Kidney (tissue), 14 donors: ENCODE results near the gene TUFM. TPM values are rescaled to one million over a fixed set of nuclear protein-coding genes. Genes with fewer than 3 reads are reported as not detected.

Experiments
- DNase-seq, 5 donors: peaks; one replicate each; pipeline ENCODE4 v3.0.0-alpha.2; 2013 to 2020
- FAIRE-seq: peaks from 2 replicates; lab custom pipeline; 2012; peaks lifted over from hg19 to GRCh38; lab: Jason Lieb, UNC
- H3K27ac ChIP-seq, 2 donors: one replicate each; pipeline ENCODE4 v1.7.0; 2013; ENCODE audit warnings: low read depth in 2 of 2, low read length in 2 of 2, inconsistent platforms in 1 of 2
- H3K27me3 ChIP-seq: one replicate; pipeline ENCODE4 v1.7.1; 2013; ENCODE audit warnings: low read length, inconsistent platforms; ENCODE audit not compliant: control insufficient read depth, insufficient read depth
- H3K36me3 ChIP-seq, 3 donors: one replicate each; pipeline versions ENCODE4 v1.7.0 to v1.7.1; 2013; ENCODE audit warnings: low read length in 3 of 3, control low read depth in 1 of 3, inconsistent platforms in 1 of 3; ENCODE audit not compliant: insufficient read depth in 3 of 3, control insufficient read depth in 2 of 3
- H3K4me1 ChIP-seq, 3 donors: one replicate each; pipeline versions ENCODE4 v1.7.0 to v1.7.1; 2013; ENCODE audit warnings: low read length in 3 of 3, inconsistent platforms in 1 of 3, low read depth in 1 of 3; ENCODE audit not compliant: control insufficient read depth in 2 of 3, insufficient read depth in 2 of 3
- H3K4me3 ChIP-seq, 3 donors: one replicate each; pipeline versions ENCODE4 v1.7.0 to v1.8.1; 2013; ENCODE audit warnings: low read length in 3 of 3, control low read depth in 1 of 3, inconsistent platforms in 1 of 3
- H3K9ac ChIP-seq, 3 donors: one replicate each; pipeline versions ENCODE4 v1.7.0 to v1.7.1; 2013; ENCODE audit warnings: low read length in 3 of 3, control low read depth in 1 of 3, inconsistent platforms in 1 of 3
- H3K9me3 ChIP-seq, 3 donors: one replicate each; pipeline versions ENCODE4 v1.7.0 to v1.7.1; 2013; ENCODE audit warnings: low read length in 3 of 3, control low read depth in 1 of 3, inconsistent platforms in 1 of 3; ENCODE audit not compliant: control insufficient read depth in 2 of 3, insufficient read depth in 1 of 3
- intact Hi-C: fragments of 100-400 bp; cut with DNase I; formaldehyde crosslinking; loops from one replicate; pipeline ENCODE4 v1.11.1; 2022
- polyA plus RNA-seq: library from polyadenylated mRNA; stranded (reverse); fragments of 350-450 nt; fragmentation: Illumina TruSeq; extraction: RNeasy Lipid Tissue Mini Kit (QIAGEN cat#74804); gene quantifications from one replicate; pipeline ENCODE4 v1.2.3, GENCODE V29; 2014; ENCODE audit warnings: low read depth, low replicate concordance; ENCODE audit not compliant: insufficient read depth
- total RNA-seq: library from RNA; stranded (reverse); fragmentation: NEBNext Ultra II Directional; extraction: Animal tissue kit (Norgen Biotek cat#: 25700); gene quantifications from one replicate; pipeline ENCODE4 v1.2.1, GENCODE V29; 2021
- TF ChIP-seq, protein P1 (sequence below): IDR thresholded peaks from 3 replicates; pipeline ENCODE4 v1.5.1; 2012; ENCODE audit warnings: mild to moderate bottlenecking, moderate library complexity, borderline replicate concordance; ENCODE audit not compliant: insufficient read depth; ENCODE audit errors: extremely low read depth
- donor health status: control.
- donor health status: control.
- donor health status: control.
- donor health status: control.
- donor health status: control.
- donor health status: DM: yes; HTN: yes; CAD: no.
- donor health status: Normal renal cell carcinoma (clear cell type).

The TUFM gene
- total and polyA plus RNA-seq, 2 donors from 2014 or later, result 146 to 443 TPM

DNA sequence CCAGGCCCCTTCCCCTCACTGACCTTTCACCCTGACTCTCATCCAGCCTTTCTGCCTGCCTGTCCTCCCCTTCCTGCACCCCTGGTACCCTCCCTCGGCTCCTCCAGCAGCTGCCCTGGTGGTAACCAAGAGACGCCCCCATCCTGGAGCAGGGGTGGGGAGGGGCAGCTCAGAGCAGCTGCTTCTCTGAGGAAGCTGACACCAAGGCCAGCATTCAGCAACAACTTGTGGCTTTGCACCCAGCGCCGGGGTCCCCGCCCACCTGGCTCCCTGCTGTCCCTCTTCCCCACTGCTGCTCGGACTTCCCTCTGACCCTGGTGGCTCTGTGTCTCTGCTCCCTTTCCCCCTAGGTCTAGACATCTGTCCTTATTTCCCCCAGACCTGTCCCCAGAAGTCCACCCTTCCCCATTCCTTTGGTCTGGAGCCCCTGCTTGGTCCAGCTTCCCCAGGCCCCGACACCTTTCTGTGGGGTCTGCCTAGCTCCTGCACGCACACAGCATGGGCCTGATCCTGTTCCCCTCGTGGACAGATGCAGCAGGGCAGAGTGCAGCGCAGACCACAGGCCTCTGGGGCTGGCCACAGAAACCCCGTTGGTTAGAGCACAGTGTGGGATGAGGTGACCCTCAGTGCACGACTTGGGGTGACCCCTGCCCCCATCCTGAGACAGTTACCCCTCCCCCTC, 31.0 kb upstream of the TUFM start:
- FAIRE-seq (no peak), DNase-seq (peak in 1 of 5 donors; percentile 13)
- Histone ChIP-seq H3K9ac (no peak overlapping the region), H3K9me3 (no peaks in the 10 kb centered on the region), H3K27me3 (no peaks in the 10 kb centered on the region), H3K27ac (no peak overlapping the region), H3K4me1 (peaks cover 0 to 11% (median 3%) of the 10 kb centered on the region in 3 donors), H3K36me3 (peaks cover 0 to 1% (median 0%) of the 10 kb centered on the region in 3 donors), H3K4me3 (no peak overlapping the region)
- TF ChIP-seq, protein P1, sequence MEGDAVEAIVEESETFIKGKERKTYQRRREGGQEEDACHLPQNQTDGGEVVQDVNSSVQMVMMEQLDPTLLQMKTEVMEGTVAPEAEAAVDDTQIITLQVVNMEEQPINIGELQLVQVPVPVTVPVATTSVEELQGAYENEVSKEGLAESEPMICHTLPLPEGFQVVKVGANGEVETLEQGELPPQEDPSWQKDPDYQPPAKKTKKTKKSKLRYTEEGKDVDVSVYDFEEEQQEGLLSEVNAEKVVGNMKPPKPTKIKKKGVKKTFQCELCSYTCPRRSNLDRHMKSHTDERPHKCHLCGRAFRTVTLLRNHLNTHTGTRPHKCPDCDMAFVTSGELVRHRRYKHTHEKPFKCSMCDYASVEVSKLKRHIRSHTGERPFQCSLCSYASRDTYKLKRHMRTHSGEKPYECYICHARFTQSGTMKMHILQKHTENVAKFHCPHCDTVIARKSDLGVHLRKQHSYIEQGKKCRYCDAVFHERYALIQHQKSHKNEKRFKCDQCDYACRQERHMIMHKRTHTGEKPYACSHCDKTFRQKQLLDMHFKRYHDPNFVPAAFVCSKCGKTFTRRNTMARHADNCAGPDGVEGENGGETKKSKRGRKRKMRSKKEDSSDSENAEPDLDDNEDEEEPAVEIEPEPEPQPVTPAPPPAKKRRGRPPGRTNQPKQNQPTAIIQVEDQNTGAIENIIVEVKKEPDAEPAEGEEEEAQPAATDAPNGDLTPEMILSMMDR, result no peak
- intact Hi-C loops, result no loop called here

DNA sequence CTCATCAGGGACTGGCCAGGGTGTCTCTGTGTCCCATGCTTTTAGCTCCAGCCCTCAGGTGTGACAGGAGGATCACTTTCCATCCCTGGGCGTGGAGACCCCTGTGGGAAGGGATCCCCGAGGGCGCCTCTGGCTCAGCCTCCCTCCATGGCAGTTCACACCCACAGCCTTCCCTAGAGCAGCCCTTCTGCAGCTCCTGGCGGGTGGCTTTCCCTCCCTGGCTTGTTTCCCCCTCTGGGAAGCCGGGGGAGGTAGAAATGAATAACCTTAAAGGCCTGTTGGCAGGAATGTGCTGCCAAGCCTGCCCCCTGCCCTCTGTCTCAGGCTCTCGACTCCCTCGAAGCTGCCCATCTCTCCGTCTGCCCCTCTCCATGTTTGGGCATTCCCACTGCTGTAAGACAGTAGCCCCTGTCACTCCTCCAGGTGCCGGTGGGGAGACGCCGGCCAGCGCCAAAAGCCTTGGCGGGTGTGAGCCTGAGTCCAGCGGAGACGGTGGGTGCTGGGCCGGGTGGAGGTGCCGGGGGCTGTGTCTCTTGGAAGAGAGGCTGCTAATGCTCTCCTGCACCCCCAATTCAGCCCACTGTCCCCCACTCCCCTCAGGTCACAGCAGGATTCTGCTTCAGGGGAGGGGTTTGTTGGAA, 30.0 kb upstream of the TUFM start:
- Histone ChIP-seq H3K27me3 (no peaks in the 10 kb centered on the region), H3K36me3 (peaks cover 0 to 9% (median 0%) of the 10 kb centered on the region in 3 donors), H3K4me3 (no peak overlapping the region), H3K9me3 (no peaks in the 10 kb centered on the region), H3K27ac (no peak overlapping the region), H3K9ac (no peak overlapping the region), H3K4me1 (peaks cover 0 to 11% (median 3%) of the 10 kb centered on the region in 3 donors)
- intact Hi-C loops, result no loop called here
- TF ChIP-seq, protein P1, result no peak
- FAIRE-seq (no peak), DNase-seq (peak in 2 of 5 donors; percentile 33 to 64)

DNA sequence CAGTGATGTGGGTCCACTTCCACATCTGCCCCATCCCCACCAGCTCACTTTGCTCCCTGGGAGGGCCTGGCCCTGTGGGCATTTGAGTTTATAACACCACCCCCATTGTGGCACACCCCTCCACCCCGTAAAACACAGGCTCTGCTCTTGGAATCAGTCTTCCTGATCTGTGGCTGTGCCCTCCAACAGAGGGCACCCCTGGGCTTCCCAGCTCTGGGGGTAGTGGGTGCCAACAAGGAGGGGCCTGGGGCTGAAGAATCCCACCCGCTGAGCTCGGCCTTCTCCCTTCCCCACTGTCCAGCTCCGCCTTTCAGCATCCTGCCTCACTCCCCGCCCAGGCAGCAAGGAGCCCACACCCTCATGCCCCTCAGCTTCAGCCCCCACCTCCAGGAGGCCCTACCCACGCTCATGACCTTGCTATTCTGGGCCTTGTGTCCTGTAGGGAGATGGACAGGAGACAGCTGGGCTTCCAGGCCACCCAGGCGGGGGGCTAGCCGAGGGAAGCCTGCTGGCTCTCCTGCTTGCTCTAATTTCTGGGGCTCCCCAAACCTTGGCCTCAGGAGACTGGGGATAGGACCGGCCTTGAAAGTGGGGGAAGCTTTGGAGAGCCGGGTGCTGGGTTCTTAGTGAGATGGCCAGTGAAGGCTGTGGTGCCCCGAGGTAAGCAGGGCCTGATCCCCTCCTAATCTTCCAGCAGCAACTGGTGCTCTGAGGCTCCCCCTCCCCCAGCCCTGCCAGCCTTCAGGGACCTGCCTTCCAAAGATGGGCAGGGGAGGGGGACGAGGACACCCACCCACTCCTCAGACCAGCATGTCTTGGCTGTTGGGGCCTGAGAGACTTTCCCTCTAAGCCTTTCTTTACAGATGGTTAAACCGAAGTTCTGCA, 29.2 kb upstream of the TUFM start:
- intact Hi-C loops, result no loop called here
- Histone ChIP-seq H3K9ac (no peak overlapping the region), H3K36me3 (peaks cover 0 to 9% (median under 1%) of the 10 kb centered on the region in 3 donors), H3K9me3 (no peaks in the 10 kb centered on the region), H3K4me3 (no peak overlapping the region), H3K4me1 (peaks cover 0 to 10% (median 3%) of the 10 kb centered on the region in 3 donors), H3K27ac (no peak overlapping the region), H3K27me3 (no peaks in the 10 kb centered on the region)
- no peak for FAIRE-seq
- peak in 4 of 5 donors; percentile 26 to 70 (median 40) for DNase-seq
- TF ChIP-seq, protein P1, result no peak
